Islet precursor cell (in vitro differentiated cells): ENCODE data around the gene MCM3AP.
A peak's percentile ranks its signal among the peaks of the same experiment; 100 is the strongest.
"Not testable (repeated sequence)": the region's sequence is repeated elsewhere in the genome, so short reads cannot be mapped to it uniquely, and the experiment has no call there.

Experiments
- DNase-seq: peaks from one replicate; pipeline ENCODE4 v3.0.0-alpha.2; 2018

MCM3AP gene

GRCh38 chr21:46239817-46240325 is 45.5 kb downstream of the MCM3AP start:
- no peak for DNase-seq

GRCh38 chr21:46237474-46237873 is 47.9 kb downstream of the MCM3AP start:
- DNase-seq: no peak

- DNase-seq: no peak
Observed at GRCh38 chr21:46234436-46234950, 50.9 kb downstream of the MCM3AP start.

GRCh38 chr21:46229923-46230260 is 55.5 kb downstream of the MCM3AP start:
- no peak for DNase-seq

DNA sequence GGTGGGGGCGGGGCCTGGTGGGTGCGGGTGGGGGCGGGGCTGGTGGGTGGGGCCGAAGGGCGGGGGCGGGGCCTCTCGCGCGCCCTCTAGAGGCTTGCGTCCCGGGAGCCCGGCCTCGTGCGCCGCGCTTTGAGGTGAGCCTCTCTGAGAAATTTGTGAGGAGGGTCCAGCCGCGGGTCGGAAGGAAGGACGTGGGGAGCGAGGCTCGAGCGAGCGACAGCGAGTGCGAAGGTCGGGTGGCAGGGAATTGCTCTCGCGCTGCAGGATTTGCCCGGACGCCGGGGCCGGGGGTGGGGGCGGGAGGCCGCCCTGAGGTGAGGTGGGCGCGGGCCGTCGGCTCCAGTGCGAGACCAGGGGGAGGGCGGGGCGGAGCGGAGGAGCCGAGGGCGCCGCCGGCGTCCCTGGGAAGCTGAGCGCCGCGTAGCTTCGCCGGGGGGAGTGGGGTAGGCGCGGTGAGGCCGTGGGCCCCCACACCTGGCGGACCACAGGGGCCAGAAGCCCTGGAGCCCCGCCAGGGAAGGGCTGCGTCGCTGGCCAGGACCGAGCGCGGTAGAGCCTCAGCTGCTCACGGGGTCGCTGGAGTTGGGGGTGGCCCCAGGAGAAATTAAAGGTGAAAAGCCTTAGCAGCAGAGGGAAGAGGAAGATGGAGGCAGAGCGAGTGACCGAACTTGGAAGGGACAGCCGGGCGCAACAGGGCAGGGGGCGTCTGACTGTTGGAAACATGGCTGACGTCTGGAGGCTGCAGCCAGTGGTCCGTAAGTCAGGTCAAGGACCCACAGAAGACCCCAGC is 56.1 kb downstream of the MCM3AP start:
- no peak for DNase-seq

GRCh38 chr21:46228345-46229051 is 56.9 kb downstream of the MCM3AP start, which contains the start of gene LSS:
LSS (minus strand) TSS chr21:46228774; CDS start chr21:46228745, 29 bp downstream.
- peak; percentile 99 for DNase-seq

DNA sequence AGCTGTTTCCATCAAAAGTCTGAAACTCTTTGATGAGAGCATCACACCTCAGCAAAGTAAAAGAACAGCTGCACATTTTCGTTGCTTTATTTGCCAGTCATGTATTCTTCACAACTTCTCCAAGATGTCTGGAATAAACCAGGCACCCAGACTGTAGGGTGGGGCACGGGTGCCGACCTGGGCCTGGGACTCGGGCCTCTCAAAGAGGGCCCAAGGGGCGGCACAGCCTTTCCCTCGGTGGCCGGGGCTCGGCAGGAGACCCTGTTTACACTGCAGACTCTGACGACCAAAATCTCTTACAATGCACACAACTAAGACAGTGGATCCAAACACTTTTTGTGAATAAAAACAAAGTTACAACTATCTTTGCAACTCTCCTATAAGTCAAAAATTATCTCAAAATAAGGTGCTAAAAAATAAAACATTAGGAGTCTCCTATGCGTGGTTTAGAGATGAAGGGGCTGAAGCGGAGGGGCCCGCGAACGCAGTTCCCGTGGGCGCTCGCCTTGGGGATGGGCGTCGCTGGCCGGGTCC is 57.5 kb downstream of the MCM3AP start:
- no peak for DNase-seq

DNA sequence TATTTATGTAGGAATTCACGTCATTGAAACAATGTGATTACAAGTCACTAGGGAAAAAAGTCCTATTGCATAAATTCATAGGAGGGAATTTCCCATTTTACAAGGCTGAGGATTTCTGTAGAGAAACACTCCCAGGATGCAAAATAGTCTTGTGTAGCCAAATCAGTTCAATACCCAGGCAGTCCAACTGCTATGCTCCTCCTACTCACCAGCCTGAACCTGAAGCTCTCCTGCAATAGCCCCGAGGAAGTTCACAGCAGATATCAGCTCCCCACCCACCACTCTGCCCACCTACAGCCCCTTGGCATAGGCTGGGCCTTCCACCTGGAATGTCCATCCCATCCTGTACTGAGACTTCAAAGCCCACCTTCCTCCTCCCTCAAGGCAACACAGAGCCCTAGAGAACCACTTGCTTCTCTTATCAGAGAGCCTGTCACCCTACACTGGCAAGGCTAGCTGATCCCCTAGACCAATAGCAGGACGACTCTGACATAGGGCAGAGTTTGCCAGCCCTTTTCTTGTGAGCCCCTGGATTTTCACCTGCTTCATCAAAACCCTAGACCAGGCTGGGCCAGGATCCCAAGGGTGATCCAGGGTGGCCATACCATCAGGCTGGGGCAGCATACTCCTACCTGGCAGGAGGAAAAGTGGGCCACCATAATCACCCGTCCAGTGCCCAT is 58.4 kb downstream of the MCM3AP start:
- no peak for DNase-seq

DNA sequence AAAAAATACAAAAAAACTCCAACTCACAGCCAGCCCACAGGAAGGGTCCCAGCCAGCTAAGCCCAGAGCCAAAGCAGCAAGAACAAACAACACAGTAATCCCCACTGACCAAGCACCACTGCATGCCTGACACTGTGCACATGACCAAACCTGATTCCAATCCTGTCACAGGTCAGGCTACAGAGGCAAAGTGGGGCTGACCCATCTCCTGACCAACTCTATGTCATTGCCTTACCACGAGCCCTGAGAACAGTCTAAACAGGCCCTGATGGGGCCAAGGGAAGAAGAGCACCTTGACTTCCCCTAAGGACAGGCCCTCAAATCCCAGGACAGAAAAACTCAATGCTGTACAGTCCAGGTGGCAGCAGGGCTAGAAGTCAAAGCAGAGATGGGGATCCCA is 59.3 kb downstream of the MCM3AP start:
- DNase-seq: peak; percentile 42

GRCh38 chr21:46223661-46224060 is 61.8 kb downstream of the MCM3AP start:
- not testable (repeated sequence) for DNase-seq

DNA sequence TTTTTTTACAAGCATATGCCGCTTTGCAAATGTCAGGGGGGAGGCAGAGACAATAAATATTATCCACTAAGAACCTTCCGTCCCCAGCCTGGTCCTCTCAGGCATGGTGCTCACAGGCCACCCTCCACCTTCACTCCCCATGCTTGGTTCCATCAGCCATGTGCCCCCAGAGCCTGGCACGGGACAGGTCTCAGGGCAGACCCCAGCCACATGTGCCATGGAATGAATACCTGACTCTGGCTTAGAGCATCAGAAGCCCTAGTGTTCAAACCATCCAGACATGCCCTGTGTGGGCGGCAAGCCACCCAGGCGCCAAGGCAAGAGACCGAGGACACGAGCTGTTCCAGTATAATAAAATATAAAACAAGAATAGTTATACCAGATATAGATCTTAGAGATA is 62.2 kb downstream of the MCM3AP start:
- no peak for DNase-seq

GRCh38 chr21:46222436-46223116 is 62.8 kb downstream of the MCM3AP start:
- DNase-seq: no peak

DNA sequence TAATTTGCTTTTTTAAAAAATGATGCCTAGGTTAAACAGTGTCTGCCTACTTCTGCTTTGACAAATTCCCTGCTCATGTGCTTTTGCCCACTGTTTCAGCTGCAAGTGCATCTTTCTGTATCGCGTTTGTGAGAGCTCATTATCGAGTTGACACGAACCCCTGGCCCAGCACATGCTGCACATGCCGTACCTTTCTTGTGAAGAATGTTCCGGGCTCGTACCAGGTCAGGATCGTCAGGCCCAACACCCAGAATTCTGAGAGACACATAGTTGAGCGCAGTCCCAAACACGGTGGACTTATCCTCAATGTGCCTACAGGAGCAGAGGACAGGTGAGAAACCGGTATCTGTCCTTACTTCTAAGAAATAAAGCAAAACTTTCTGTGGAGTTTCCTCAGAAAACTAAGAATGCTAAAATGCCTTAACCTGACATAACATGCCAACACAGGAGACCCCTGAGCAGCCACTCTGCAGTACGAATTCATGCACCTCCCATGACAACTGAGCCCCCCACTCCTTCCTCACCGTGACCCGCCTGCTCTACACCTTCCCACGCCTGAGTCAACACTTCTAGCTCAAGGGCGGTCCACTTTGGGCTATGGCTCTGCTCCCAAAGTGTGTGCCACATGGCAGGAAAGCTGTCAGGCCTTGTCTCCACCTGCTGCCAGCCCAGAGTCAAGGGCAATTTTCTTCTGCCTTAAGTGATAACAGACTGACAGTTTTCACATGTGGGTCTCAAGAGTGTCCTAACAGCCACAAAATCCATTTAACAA is 63.6 kb downstream of the MCM3AP start:
- DNase-seq: no peak

- DNase-seq: no peak
Observed at GRCh38 chr21:46220847-46221246, 64.6 kb downstream of the MCM3AP start.

- peak; percentile 44 for DNase-seq
Observed at GRCh38 chr21:46220275-46220810, 65.1 kb downstream of the MCM3AP start.

DNA sequence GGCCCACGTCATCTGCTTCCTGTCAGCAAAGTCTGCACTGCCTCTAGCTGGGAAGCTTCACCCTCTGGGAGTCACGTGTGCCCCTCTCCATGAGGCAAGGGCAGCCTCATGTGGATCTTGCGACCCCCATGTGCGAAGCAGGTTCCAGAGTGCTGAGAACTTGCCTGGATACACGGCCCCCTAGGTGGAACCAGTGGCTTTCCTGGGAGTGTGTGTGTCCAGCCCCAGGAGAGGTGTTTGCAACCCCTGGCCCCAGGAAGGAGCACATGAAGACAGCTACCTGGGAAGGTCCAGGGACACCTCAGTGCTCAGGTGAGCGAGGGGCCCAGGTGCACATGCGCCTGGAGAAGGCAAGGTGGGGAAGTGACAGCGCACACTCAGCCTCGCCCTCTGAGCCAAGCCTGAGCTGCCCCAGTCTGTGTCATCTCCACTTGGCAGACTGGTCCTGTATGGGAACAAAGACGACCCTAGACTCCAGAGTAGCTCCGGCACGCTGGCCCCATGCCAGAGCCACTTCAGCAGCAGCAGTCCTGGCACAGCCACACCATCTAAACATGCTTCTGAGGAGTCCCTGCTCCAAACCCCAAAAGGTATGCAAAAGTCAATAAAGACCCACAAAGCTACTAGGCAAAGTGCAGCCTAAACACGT is 65.7 kb downstream of the MCM3AP start:
- DNase-seq: no peak

DNA sequence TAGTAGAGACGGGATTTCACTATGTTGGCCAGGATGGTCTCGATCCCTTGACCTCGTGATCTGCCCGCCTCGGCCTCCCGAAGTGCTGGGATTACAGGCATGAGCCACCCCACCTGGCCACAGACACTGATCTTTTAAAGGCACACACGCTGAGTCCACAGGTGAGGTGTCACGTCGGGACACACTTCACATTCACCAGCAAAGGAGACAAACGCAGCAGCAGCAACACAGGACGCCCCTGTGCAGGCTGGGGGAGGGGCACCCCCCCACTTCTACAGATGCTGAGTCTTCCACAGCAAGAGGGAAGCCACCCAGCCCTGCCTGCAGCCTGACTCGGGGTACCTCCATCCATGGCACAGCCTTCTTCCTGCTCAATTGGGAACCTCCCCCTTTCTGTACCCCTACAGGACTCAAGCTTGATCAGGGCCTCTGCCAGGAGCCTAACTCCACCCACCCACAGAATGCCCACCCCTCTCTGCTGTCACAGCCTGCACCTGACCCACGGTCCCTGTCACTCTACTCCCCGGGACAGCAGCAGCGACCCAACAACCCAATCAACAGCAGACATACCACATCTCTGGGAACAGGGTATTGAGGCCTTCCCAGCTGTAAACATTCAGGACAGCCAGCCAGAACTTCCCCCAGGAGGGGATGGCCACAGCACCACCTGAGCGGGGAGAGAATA is 66.4 kb downstream of the MCM3AP start:
- peak; percentile 44 for DNase-seq

GRCh38 chr21:46217511-46218196 is 67.8 kb downstream of the MCM3AP start:
- peak; percentile 37 for DNase-seq

DNA sequence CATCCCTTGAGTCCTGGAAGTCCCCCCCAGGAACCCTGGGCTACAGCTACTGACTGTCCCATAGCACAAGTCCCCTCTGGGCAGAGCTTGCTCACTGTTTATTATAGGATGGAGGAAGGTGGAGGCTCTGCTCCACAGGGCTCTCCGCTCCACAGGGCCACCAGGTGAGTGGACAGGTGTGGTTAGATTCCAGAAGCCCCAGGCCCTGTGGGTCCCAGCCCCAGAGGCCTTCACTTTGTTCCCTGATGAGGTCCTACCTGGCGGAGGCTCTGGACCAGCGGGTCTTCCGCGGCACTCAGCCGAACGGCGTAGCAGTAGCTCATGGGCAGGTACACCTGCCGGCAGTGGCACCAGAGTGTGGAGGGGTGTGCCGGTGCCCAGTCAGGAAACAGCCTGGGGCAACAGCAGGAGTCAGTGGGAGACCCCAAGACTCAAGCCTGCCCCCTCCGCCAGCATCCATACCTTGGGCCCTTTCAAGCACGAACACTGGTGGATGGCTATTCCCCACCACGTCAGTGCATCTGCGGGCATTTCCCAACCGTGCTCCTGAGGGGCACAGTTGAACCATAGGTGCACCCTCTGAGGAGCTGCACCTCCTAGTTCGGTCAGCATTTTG is 69.2 kb downstream of the MCM3AP start:
- peak; percentile 49 for DNase-seq
